ENCODE measurements around the gene ACTL6A. TPM values are rescaled to one million over a fixed set of nuclear protein-coding genes. Genes with fewer than 3 reads are reported as not detected.
"Not testable (repeated sequence)": the region's sequence is repeated elsewhere in the genome, so short reads cannot be mapped to it uniquely, and the experiment has no call there.

The ACTL6A gene
- 131 TPM for polyA plus RNA-seq (ENCODE audit: insufficient read length)
- long read RNA-seq, donor 1, transcript ACTL6A-203 (14 exons, 1,750 nt): minor isoform, 5 of 188 reads
- long read RNA-seq, donor 1, transcript ACTL6A-213 (3 exons, 597 nt): minor isoform, 6 of 188 reads
- long read RNA-seq, donor 1, transcript ACTL6A-202 (14 exons, 1,901 nt): major isoform, 38 of 188 reads
- long read RNA-seq, donor 1, partial matches to known transcripts: 75 of 188 reads
- long read RNA-seq, donor 1, other reads (novel, unspliced or antisense): 61 of 188 reads
- long read RNA-seq, donor 2, transcript ACTL6A-213 (3 exons, 597 nt): minor isoform, 5 of 140 reads
- long read RNA-seq, donor 2, transcript ACTL6A-202 (14 exons, 1,901 nt): major isoform, 20 of 140 reads
- long read RNA-seq, donor 2, partial matches to known transcripts: 54 of 140 reads
- long read RNA-seq, donor 2, other reads (novel, unspliced or antisense): 56 of 140 reads
- long read RNA-seq, donor 3, transcript ACTL6A-213 (3 exons, 597 nt): minor isoform, 9 of 105 reads
- long read RNA-seq, donor 3, transcript ACTL6A-202 (14 exons, 1,901 nt): major isoform, 22 of 105 reads
- long read RNA-seq, donor 3, partial matches to known transcripts: 29 of 105 reads
- long read RNA-seq, donor 3, other reads (novel, unspliced or antisense): 43 of 105 reads
- long read RNA-seq, donor 4, partial matches to known transcripts: 42 of 59 reads
- long read RNA-seq, donor 4, other reads (novel, unspliced or antisense): 10 of 59 reads
- long read RNA-seq, donor 5, transcript ACTL6A-202 (14 exons, 1,901 nt): major isoform, 41 of 268 reads
- long read RNA-seq, donor 5, transcript ACTL6A-213 (3 exons, 597 nt): minor isoform, 8 of 268 reads
- long read RNA-seq, donor 5, transcript ACTL6A-203 (14 exons, 1,750 nt): minor isoform, 10 of 268 reads
- long read RNA-seq, donor 5, partial matches to known transcripts: 73 of 268 reads
- long read RNA-seq, donor 5, other reads (novel, unspliced or antisense): 136 of 268 reads
- long read RNA-seq, donor 6, transcript ACTL6A-213 (3 exons, 597 nt): minor isoform, 6 of 226 reads
- long read RNA-seq, donor 6, transcript ACTL6A-202 (14 exons, 1,901 nt): major isoform, 26 of 226 reads
- long read RNA-seq, donor 6, partial matches to known transcripts: 121 of 226 reads
- long read RNA-seq, donor 6, other reads (novel, unspliced or antisense): 71 of 226 reads
- long read RNA-seq, donor 7, transcript ACTL6A-203 (14 exons, 1,750 nt): minor isoform, 19 of 224 reads
- long read RNA-seq, donor 7, transcript ACTL6A-213 (3 exons, 597 nt): minor isoform, 14 of 224 reads
- long read RNA-seq, donor 7, transcript ACTL6A-202 (14 exons, 1,901 nt): major isoform, 28 of 224 reads
- long read RNA-seq, donor 7, partial matches to known transcripts: 149 of 224 reads
- long read RNA-seq, donor 7, other reads (novel, unspliced or antisense): 12 of 224 reads
- long read RNA-seq, donor 8, transcript ACTL6A-202 (14 exons, 1,901 nt): major isoform, 11 of 74 reads
- long read RNA-seq, donor 8, partial matches to known transcripts: 51 of 74 reads
- long read RNA-seq, donor 8, other reads (novel, unspliced or antisense): 5 of 74 reads

DNA sequence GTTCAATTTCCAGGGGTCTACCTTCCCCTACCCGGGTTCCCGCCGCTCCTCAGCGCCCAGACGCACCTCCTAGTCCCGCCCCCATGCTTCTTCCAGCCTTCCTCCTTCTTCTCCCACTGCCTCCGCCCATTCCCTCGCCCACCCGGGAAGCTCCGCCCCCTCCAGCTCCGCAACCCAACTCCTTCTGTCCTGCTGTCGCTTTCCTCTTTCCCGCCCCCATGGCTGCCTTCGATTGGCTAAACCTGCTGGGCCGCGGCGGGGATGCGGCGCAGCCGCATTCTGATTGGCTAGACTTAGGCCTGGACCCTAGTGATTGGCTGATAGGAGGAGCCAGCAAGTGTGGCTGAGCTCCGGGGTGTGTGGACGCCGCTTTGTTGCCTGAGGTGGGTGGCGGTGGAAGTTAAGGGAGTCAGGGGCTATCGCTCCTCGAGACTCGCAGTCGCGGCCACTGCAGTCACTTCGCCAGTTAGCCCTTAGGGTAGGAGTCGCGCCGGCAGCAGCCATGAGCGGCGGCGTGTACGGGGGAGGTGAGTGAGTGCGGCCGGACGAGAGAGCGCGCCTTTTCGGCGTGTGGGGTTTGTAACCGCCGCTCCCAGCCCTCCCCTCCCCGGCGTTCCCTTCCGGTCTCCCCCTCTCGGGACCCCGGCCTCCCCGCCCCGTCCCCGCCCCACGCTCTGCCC, at the start of gene ACTL6A:
ACTL6A (plus strand) TSS at position 336 of the 680 bp plus-strand sequence; CDS start at position 503, 167 bp downstream.
- peak; percentile 99 for DNase-seq

DNA sequence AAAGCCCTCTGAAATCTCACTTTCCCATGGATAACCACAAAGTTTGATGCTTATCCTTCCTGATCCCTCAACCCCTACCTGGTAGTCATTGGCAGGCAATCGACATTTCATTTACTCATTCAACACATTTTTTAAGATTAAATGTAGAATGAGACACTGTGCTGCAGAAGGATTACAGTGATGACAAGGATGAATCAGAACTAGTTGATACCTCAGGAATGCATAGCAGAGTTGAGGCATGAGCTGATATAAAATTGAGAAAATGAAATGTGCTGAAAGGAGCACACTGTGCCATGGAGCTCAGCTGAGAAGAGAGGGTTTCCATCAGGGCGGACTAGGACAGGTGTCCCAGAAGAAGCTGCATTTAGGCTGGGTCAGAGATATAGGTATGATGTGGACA, 48.9 kb upstream of the ACTL6A start:
- DNase-seq: no peak

DNA sequence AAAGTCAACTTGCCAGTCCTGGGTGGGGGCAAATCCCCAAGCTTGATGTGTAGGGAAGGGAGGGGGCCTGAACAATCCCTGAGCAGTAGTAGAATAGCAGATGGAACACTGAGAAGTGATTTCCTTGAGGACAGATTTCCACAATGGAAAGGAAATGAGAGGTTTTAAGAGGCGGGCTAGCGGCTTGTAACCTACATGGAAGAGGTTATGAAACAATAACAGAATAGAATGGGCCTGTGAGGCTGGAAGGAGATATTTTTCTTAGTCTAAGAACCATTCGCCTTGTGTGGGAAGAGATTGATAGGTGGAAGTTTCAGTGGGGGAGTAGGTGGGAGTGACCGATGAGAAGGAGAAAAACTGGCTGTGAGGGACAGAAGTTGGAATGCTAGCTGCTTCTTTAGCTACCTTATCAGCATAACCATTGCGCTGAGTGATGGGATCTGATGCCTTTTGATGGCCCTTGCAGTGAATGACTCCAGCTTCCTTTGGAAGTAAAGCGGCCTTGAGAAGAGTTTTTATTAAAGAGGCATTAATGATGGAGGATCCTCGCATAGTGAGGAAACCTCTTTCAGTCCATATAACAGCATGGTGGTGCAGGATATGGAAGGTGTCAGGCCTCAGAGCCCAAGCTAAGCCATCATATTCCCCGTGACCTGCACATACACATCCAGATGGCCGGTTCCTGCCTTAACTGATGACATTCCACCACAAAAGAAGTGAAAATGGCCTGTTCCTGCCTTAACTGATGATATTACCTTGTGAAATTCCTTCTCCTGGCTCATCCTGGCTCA, 46.1 kb upstream of the ACTL6A start:
- not testable (repeated sequence) for DNase-seq

DNA sequence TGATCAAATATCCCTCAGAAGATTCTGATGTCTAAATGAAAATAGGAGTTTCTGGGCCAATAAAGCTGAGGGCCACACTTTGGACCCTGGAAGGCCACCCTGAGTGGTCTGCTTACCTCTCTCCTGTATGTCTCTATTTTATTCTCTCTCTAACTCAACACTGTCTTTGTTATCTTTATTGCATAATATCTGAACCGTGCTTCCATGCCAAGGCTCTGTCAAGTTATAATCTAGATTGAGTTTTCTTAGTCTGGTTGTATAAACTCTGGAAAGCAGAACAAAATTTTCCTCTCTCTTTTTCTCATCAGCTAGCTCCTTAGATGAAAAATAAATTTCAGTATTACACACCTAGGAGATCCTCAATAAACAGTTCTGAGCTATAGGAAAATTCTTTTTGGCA, 36.2 kb upstream of the ACTL6A start:
- no peak for DNase-seq

DNA sequence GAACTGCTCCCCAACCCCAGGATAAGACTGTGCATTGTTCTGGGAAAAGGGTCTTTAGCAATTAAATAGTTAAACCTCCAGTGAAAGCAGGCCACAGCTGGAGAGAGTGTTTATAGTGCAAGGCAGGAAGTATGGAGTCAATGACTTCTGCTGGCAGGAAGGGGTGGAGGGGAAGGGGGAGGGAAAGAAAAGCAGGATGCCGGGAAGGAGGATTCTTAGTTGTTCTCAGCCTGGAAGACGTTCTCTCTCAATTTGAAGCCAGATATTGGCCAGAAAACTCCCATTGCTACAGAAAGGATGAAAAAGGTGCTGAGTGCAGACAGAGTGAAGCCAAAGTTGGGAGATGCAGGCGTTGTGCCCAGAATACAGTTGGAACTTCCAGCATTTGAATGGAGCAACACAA, 35.7 kb upstream of the ACTL6A start:
- DNase-seq: peak; percentile 75

DNA sequence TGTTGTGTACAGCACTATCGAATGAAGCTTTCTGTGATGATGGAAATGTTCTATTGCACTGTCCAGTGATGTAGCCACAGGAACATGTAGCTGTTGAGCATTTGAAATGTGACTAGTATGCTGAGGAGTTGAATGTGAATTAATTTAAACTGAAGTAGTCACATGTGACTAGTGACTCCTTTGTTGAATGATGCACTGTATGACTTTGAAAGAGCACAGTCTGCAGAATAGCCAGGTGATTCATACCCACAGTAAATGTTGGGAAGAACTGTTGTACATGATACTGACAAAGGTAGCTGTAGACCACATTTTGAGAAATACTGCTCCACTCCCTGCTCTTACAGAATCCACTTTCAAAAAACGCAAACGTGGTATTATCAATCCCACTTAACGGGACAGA, 34.0 kb upstream of the ACTL6A start:
- DNase-seq: no peak

DNA sequence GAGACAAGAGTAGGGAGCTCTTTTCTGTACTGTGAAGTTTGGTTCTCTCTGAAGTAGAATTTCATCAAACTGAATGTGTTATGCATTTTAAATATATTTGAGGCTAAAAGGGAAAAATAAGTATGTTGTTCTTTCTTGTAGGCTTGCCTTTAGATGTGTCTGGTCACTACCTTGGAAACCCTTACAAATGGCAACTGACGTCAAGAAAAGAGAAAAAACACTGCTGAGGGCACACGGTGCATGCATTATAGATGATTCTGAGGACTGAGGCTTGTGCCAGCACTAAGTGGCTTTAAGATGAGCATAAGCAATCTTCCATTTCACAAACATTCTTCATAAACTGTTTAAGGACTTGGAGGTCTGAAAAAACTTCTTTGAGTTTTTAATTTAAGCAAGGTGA, 31.1 kb upstream of the ACTL6A start:
- no peak for DNase-seq

DNA sequence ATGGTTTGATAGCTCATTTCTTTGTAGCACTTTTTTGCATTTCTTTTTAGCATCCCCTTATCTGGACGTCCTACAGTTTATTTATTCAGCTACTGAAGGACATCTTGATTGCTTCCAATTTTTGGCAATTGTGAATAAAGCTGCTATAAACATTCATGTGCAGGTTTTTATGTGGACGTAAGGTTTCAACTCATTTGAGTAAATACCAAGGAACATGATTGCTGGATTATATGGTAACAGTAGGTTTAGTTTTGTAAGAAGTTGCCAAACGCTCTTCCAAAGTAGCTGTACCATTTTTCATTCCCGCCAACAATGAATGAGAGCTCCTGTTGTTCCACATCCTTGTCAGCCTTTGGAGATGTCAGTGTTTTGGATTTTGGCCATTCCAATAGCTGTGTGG, 29.5 kb upstream of the ACTL6A start:
- DNase-seq: no peak

DNA sequence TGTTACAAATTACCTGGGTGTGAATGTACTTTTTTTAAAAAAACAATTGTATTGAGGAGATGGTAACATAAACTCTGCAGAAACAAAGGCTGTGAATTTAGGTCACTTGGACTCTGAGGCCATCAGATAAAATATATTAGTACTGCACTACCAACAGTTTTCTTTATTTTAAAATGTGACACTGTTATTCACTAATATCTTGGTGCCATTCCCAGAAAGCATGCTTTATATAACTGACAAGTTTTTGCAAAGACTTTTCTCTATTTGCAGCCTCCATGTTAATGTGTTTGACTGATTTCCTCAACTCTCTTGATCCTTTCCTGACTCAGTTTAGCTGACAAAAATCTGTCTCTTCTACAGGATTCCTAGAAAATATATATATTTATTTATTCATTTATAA, 26.5 kb upstream of the ACTL6A start:
- DNase-seq: no peak

DNA sequence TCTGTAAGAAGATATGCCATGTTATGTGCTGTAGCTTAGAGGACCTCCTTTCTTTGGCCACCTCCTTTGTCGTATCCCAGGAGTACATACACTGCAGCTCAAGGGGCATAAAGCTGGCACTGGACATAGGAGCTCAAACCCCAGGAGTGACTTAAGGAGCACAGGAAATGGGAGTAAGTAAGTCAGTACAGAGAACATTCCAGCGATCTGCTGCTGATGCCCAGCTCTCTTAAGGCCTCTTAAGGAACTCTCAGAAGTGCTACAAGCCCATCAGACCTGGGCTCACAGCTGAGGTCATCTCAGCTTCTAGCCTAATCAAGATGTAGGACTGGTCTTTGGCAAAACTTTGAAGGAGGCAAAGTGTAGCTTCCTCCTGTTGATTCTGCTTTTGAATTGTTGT, 21.6 kb upstream of the ACTL6A start:
- no peak for DNase-seq

DNA sequence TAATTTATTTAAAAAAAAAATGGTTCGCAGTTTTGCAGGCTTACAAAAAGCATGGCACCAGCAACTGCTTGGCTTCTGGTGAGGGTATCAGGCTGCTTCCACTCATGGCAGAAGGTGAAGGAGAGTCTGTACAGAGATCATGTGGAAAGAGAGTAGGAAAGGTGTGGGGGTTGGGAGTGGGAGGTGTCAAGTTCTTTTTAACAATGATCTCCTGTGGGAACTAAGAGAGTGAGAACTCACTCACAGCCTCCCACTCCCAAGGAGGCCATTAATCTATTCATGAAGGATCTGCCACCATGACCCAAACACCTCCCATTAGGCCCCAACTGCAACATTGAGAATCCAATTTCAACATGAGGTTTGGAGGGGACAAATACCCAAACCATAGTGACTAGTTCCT, 21.1 kb upstream of the ACTL6A start:
- DNase-seq: no peak

DNA sequence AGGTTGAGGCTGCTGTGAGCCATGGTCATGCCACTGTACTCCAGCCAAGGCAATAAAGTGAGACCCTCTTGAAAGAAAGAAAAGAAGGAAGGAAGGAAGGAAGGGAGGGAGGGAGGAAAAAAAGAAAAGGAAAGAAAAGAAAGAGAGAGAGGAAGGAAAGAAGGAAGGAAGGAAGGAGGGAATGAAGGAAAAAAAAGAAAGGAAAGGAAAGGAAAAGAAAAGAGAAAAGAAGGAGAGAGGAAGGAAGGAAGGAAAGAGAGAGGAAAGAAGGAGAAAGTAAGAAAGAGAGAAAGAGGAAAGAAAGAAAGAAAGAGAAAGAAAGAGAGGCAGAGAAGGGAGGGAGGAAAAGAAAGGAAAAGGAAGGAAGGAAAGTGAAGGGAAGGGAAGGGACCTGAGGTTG, 20.4 kb upstream of the ACTL6A start:
- no peak for DNase-seq

DNA sequence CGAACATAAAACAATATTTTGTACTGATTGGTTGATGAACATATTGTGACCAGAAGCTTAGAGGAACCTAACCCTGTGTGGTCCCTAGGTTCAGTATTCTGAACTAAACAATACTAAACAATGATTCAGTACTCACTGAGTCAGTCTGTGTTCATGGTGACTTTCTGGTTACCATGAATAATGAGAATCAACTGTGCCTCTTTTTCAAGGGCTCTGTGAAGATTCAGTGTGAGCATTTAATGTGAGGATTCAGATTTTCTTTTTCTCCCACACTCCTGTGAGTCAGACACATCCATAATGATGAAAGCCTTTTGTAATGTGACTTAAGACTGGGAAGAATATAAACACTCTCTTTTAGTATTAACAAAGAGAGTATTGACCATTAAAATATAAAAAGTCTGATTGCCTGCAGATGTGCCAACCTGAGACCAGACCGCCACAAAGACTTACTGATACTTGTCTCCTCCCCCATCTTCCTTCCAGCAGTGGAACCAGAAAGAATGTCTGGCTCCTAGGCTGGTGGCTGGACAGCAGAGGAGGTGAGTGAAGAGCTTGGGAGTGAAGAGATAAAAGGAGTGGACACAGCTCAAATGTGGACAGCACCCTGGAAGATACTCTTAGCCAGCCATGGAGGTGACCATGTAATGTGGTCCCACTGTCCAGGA, 17.6 kb upstream of the ACTL6A start:
- DNase-seq: no peak

DNA sequence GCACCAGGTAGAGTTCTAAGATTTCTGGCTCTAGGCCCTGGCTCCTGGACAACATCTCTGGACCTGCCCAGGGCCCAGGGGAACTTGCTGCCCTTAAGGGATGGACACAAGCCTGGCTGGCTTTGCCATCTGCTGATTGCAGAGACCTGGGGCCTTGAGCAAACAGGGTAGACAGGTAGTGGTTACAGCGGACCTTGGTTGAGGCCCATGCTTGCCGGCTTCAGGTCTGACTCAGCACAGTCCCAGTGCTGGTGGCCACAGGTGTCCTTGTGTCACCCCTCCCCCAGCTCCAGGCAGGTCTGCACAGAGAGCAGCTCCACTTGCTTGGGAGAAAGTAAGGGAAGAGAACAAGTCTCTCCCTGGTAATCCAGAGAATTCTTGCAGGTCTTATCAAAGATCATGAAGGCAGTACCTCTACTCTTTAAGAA, 15.9 kb upstream of the ACTL6A start:
- DNase-seq: no peak

DNA sequence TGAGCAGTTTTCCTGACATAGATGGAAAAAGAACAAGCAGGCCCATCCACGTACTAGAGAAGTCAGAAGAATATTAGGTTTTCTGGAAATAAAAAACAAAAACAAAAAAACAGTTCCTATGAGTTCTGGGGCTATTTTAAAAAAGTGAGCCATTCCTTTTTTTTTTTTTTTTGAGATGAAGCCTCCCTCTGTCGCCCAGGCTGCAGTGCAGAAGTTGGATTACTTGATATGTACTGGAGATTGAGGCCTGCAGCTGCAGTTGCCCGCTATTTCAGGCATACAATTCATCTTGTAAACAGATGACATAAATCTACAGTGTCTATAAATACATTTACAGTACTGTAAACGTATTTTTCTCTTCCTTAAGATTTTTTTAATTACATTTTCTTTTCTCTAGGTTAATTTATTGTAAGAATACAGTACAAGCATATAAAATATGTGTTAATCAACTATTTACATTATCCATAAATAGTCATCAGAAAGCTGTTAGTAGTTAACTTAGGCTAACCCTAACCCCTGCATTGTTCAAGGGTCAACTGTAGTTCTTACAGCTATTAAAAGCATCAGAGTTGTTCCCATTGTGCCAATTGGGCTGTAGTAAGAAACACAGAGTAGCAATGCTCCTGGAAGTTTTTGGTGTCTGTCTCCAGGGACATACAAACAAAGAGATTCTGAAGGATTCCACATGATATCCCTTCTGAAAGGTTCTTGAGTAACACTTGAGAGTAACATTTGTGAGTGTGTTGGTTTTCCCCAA, 11.2 kb upstream of the ACTL6A start:
- peak; percentile 10 for DNase-seq

DNA sequence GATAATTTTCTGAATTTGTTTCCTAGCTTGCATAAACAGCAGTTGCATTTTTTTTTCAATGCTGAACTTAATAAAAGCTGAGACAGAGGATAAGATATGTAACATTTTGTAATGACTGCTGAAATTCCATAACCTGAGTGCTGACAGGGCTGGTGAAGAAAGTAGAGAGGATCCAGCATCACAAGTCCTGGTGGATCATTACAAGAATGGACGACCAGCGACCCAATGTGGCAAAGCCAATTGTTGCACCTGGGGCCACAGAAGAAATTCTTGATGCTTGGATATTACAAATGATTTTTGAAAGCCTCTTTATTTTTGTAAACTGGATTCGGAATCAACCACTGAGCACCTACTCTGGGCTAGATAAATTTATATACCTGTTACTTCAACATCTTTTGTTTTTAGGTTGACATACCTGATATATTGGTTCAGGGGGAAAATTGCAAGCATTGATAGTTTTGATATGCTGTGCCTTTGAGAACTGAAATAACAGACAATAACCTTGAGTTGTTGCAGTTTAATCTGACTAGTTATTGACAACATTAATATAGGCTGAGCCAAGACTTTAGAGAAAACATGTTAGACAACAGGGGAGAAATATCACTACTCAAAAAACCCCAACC, 3.9 kb upstream of the ACTL6A start:
- DNase-seq: peak; percentile 57

DNA sequence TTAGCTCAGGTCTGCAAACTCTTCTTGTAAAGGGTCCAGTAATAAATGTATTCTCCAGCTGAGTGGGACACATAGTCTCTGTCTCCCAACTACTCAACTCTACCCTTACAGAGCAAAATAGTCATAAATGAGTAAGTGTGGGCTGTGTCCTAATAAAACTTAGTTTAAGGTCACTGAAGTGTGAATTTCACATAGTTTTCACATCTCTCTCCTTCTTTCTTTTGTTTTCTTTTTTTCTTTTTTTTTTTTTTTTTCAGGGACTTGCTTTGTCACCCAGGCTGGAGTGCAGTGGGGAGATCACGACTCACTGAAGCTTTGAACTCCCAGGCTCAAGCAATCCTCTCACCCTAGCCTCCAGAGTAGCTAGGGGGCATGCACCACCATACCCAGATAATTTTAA, 1.9 kb upstream of the ACTL6A start:
- no peak for DNase-seq

DNA sequence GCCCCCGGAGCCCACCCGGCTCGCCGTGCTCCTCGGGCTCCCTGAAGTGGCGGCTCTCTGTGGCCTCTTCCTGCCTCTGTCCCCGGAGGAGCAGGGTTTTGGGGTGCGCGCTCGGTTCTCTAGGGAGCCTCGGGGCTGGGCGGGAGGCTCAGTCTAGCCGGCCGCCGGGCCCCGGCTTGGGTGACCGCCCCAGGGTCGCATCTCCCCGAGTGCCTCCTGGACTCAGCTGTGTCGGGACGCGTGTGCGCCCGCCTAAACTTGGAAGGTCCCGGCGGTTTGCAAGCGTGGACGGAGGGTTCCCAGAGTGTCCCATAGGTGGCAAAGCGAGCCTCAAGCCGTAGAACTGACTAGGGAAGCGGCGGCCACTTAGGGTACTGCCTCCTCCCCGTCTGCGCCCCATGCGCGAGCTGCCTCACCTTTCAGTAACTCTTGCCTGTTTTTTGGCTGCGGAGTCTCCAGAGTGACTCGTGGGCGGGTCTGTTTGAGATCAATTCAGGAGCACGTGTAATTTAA, 601 bp downstream of the ACTL6A start:
- peak; percentile 46 for DNase-seq
